B cell (primary cell): ENCODE data around the gene OR2T29. TPM values are rescaled to one million over a fixed set of nuclear protein-coding genes. Genes with fewer than 3 reads are reported as not detected.
"Not testable (repeated sequence)": the region's sequence is repeated elsewhere in the genome, so short reads cannot be mapped to it uniquely, and the experiment has no call there.

ENCODE experiments used
- ATAC-seq: fragments of 200-7000 bp; cut with Tn5 transposase; one replicate; pipeline ENCODE4 v1.10.0; 2021; ENCODE audit warnings: low read depth, mild to moderate bottlenecking, moderate number of reproducible peaks, moderate library complexity
- CTCF ChIA-PET: fragments of 350-600 bp; sonication (Branson Sonifier 250); formaldehyde crosslinking; loops from one replicate; lab custom pipeline; 2021; ENCODE audit warnings: antibody characterized with exemption, inconsistent platforms; lab: Charles Lee
- POLR2A ChIA-PET: fragments of 350-600 bp; sonication (Branson Sonifier 250); formaldehyde crosslinking; loops from one replicate; lab custom pipeline; 2021; ENCODE audit warnings: antibody characterized with exemption; lab: Charles Lee
- DNase-seq: peaks from one replicate; pipeline ENCODE4 v3.0.0; 2013
- H2AFZ ChIP-seq: 2 replicates; pipeline ENCODE4 v1.6.1; 2012; ENCODE audit warnings: mild to moderate bottlenecking, low read depth, low read length; ENCODE audit not compliant: insufficient read depth, poor library complexity, severe bottlenecking
- H3K27ac ChIP-seq, 2 donors: 1 replicate in 1 of 2; 2 replicates in 1 of 2; pipeline ENCODE4 v1.5.1; 2012 to 2013; ENCODE audit warnings: low read length in 2 of 2, mild to moderate bottlenecking in 2 of 2, moderate library complexity in 1 of 2
- H3K27me3 ChIP-seq, 4 experiments: fragments of 200-600 bp in 1 of 4; sonication (generic) in 1 of 4; replicated peaks in 1 of 4; 1 replicate in 2 of 4; 2 replicates in 2 of 4; pipeline versions ENCODE4 v1.6.1 to v1.7.0; 2013 to 2016; ENCODE audit warnings: low read length in 3 of 4, mild to moderate bottlenecking in 2 of 4, mixed read lengths in 1 of 4, moderate library complexity in 1 of 4; ENCODE audit not compliant: insufficient read depth in 4 of 4, control insufficient read depth in 3 of 4; ENCODE audit errors: control extremely low read depth in 1 of 4
- H3K36me3 ChIP-seq, 2 experiments: replicated peaks in 1 of 2; 1 replicate in 1 of 2; 2 replicates in 1 of 2; pipeline versions ENCODE4 v1.6.1 to v1.7.1; 2013; ENCODE audit warnings: low read length in 1 of 2; ENCODE audit not compliant: insufficient read depth in 2 of 2, control insufficient read depth in 1 of 2; ENCODE audit errors: control extremely low read depth in 1 of 2, extremely low read depth in 1 of 2
- H3K4me1 ChIP-seq, 2 donors: fragments of 200-600 bp in 1 of 2; sonication (generic) in 1 of 2; 1 replicate in 1 of 2; 2 replicates in 1 of 2; pipeline versions ENCODE4 v1.5.1 to v1.6.1; 2013 to 2017; ENCODE audit warnings: low read length in 2 of 2; ENCODE audit not compliant: control insufficient read depth in 2 of 2, insufficient read depth in 2 of 2
- H3K4me2 ChIP-seq: replicated peaks from 2 replicates; pipeline ENCODE3; 2012; ENCODE audit warnings: mild to moderate bottlenecking, low read depth, low read length; ENCODE audit not compliant: poor library complexity, severe bottlenecking
- H3K4me3 ChIP-seq, 5 experiments: fragments of 200-600 bp in 1 of 5; sonication (generic) in 1 of 5; 1 replicate in 3 of 5; 2 replicates in 2 of 5; pipeline versions ENCODE4 v1.5.1 to v1.7.0; 2011 to 2016; ENCODE audit warnings: low read length in 4 of 5, mild to moderate bottlenecking in 4 of 5, low read depth in 2 of 5, control low read depth in 1 of 5, moderate library complexity in 1 of 5; ENCODE audit not compliant: insufficient read depth in 1 of 5; ENCODE audit errors: control extremely low read depth in 1 of 5, extremely low read depth in 1 of 5
- H3K79me2 ChIP-seq: fragments of 200-600 bp; sonication (generic); one replicate; pipeline ENCODE4 v1.6.0; 2016; ENCODE audit warnings: low read length; ENCODE audit not compliant: control insufficient read depth, insufficient read depth
- H3K9ac ChIP-seq: fragments of 200-600 bp; sonication (generic); 2 replicates; pipeline ENCODE4 v1.6.1; 2017; ENCODE audit warnings: mild to moderate bottlenecking, low read length, moderate library complexity
- H3K9me3 ChIP-seq, 3 donors: one replicate each; pipeline versions ENCODE4 v1.6.1 to v1.7.1; 2013; ENCODE audit warnings: low read length in 2 of 3; ENCODE audit not compliant: control insufficient read depth in 2 of 3, insufficient read depth in 1 of 3; ENCODE audit errors: control extremely low read depth in 1 of 3
- H4K20me1 ChIP-seq: 2 replicates; pipeline ENCODE4 v1.6.0; 2012; ENCODE audit warnings: mild to moderate bottlenecking, low read length; ENCODE audit not compliant: insufficient read depth, control insufficient read depth, poor library complexity, severe bottlenecking
- H3K27ac Mint-ChIP-seq: one replicate; pipeline ENCODE4 v1.8.0; 2021; ENCODE audit warnings: mixed read lengths
- H3K27me3 Mint-ChIP-seq: one replicate; pipeline ENCODE4 v1.8.0; 2021; ENCODE audit warnings: mixed read lengths
- H3K4me1 Mint-ChIP-seq: one replicate; pipeline ENCODE4 v1.8.0; 2021; ENCODE audit warnings: mixed read lengths
- H3K4me3 Mint-ChIP-seq: one replicate; pipeline ENCODE4 v1.8.0; 2021; ENCODE audit warnings: mixed read lengths
- H3K9me3 Mint-ChIP-seq: one replicate; pipeline ENCODE4 v1.8.0; 2022; ENCODE audit warnings: mixed read lengths; ENCODE audit not compliant: insufficient read depth
- CTCF ChIP-seq: fragments of 200-600 bp; IDR thresholded peaks from one replicate; pipeline ENCODE4 v1.8.0; 2022; ENCODE audit warnings: antibody characterized with exemption, mild to moderate bottlenecking
- EZH2 ChIP-seq: IDR thresholded peaks from 2 replicates; pipeline ENCODE4 v1.6.1; 2012; ENCODE audit warnings: borderline replicate concordance, low read depth, mild to moderate bottlenecking, moderate library complexity, low read length; ENCODE audit not compliant: insufficient read depth, poor library complexity, severe bottlenecking
- WGBS: methylation state at CpG from one replicate; pipeline ENCODE4 v1.1.5; 2013; ENCODE audit warnings: missing lambda C conversion rate; ENCODE audit not compliant: insufficient coverage; 5-methylcytosine and 5-hydroxymethylcytosine counted together
- intact Hi-C: fragments of 100-400 bp; cut with micrococcal nuclease; formaldehyde crosslinking; loops from one replicate; pipeline ENCODE4 v1.10.0; 2022
- polyA plus RNA-seq: library from polyadenylated mRNA; depleted of rRNA; stranded (reverse); fragments of >200 nt; gene quantifications from 2 replicates; pipeline ENCODE4 v1.2.3, GENCODE V29; 2012
- total RNA-seq, 2 donors: library from RNA; stranded (reverse); fragments of 120-200 nt in 1 of 2; gene quantifications; 1 replicate in 1 of 2; 2 replicates in 1 of 2; pipeline versions ENCODE4 v1.2.3 to v1.2.4, GENCODE V29; 2013 to 2022

OR2T29 gene
- total and polyA plus RNA-seq, 2 donors (not counting 1 experiment from before 2014, with no cell fraction given), result 0.40 to 1.9 TPM

GRCh38 chr1:248585266-248585665, 22.7 kb upstream of the OR2T29 start:
- TF ChIP-seq CTCF (no peak), EZH2 (no peak)
- ChIA-PET CTCF (no interaction called here), POLR2A (no interaction called here)
- WGBS, result no CpG with 5 or more reads among the region's 3 CpGs
- intact Hi-C loops, result no loop called here
- Histone ChIP-seq H3K4me2 (no peak overlapping the region), H3K79me2 (no peaks in the 10 kb centered on the region), H3K36me3 (no peaks in the 10 kb centered on the region), H3K4me1 (no peaks in the 10 kb centered on the region), H3K27me3 (no peaks in the 10 kb centered on the region), H2AFZ (no peak overlapping the region), H3K27ac (no peak overlapping the region), H4K20me1 (no peaks in the 10 kb centered on the region), H3K9ac (no peak overlapping the region), H3K9me3 (no peaks in the 10 kb centered on the region), H3K4me3 (no peak overlapping the region)
- no peaks in the 10 kb centered on the region for H3K9me3 Mint-ChIP-seq
- H3K27me3 Mint-ChIP-seq, result peaks cover 2% of the 10 kb centered on the region
- DNase-seq, result no peak
- no peak for ATAC-seq
- peaks cover 3% of the 10 kb centered on the region for H3K4me1 Mint-ChIP-seq
- H3K4me3 Mint-ChIP-seq, result no peak overlapping the region
- no peak overlapping the region for H3K27ac Mint-ChIP-seq

- Mint-ChIP-seq H3K27ac (no peak overlapping the region), H3K4me3 (no peak overlapping the region), H3K9me3 (no peaks in the 10 kb centered on the region), H3K27me3 (no peaks in the 10 kb centered on the region), H3K4me1 (no peaks in the 10 kb centered on the region)
- TF ChIP-seq EZH2, result no peak
- TF ChIP-seq CTCF, result no peak
- H3K9me3 ChIP-seq, result no peaks in the 10 kb centered on the region
- H2AFZ ChIP-seq, result no peak overlapping the region
- ATAC-seq (no peak), DNase-seq (no peak)
- 100% methylated on average over 1 of the region's 9 CpGs for WGBS
- H4K20me1 ChIP-seq, result no peaks in the 10 kb centered on the region
- no peak overlapping the region for H3K4me3 ChIP-seq
- no peaks in the 10 kb centered on the region for H3K4me1 ChIP-seq
- CTCF ChIA-PET, result no interaction called here
- no peak overlapping the region for H3K27ac ChIP-seq
- intact Hi-C loops, result no loop called here
- POLR2A ChIA-PET, result no interaction called here
- H3K9ac ChIP-seq, result no peak overlapping the region
- H3K4me2 ChIP-seq, result no peak overlapping the region
- H3K36me3 ChIP-seq, result no peaks in the 10 kb centered on the region
- no peaks in the 10 kb centered on the region for H3K79me2 ChIP-seq
- no peaks in the 10 kb centered on the region for H3K27me3 ChIP-seq
Observed at GRCh38 chr1:248576260-248576980, 13.8 kb upstream of the OR2T29 start.

- WGBS, result no CpG with 5 or more reads among the region's 3 CpGs
- H2AFZ ChIP-seq, H3K79me2 ChIP-seq, H3K4me1 Mint-ChIP-seq, H3K27me3 Mint-ChIP-seq, H3K9ac ChIP-seq, H3K4me1 ChIP-seq, H3K4me3 Mint-ChIP-seq, H3K36me3 ChIP-seq, CTCF ChIA-PET, H3K27ac ChIP-seq, H3K4me2 ChIP-seq, POLR2A ChIA-PET, H3K27me3 ChIP-seq, H4K20me1 ChIP-seq, H3K27ac Mint-ChIP-seq, H3K4me3 ChIP-seq, H3K9me3 ChIP-seq, ATAC-seq, DNase-seq, H3K9me3 Mint-ChIP-seq, intact Hi-C loops: not testable (repeated sequence)
Observed at GRCh38 chr1:248574657-248575056, 12.1 kb upstream of the OR2T29 start, which contains the start of gene OR2T34. OR2T34 (minus strand) TSS chr1:248574757; CDS start chr1:248574757, 0 bp downstream.
